HEK293T (cell line): ENCODE results near the gene ADCY6.

ENCODE experiments used
- CTCF ChIA-PET: fragments of 350-600 bp; formaldehyde crosslinking; extraction: SDS; loops from one replicate; lab custom pipeline; 2021; ENCODE audit warnings: antibody characterized with exemption, inconsistent platforms; lab: Yijun Ruan, JAX
- POLR2A ChIA-PET: fragments of 350-600 bp; formaldehyde crosslinking; extraction: SDS; loops from one replicate; lab custom pipeline; 2020; ENCODE audit warnings: antibody characterized with exemption, inconsistent platforms; lab: Yijun Ruan, JAX
- DNase-seq: peaks from one replicate; pipeline ENCODE4 v3.0.0; 2012; ENCODE audit warnings: mixed read lengths; ENCODE audit errors: extremely low spot score
- ARNT ChIP-seq: fragments of 450-650 bp; IDR thresholded peaks from 2 replicates; pipeline ENCODE4 v1.6.1; 2017; ENCODE audit warnings: mild to moderate bottlenecking
- BHLHE40 ChIP-seq: fragments of 450-650 bp; IDR thresholded peaks from 2 replicates; pipeline ENCODE4 v1.6.1; 2016; ENCODE audit warnings: mild to moderate bottlenecking, moderate library complexity, borderline replicate concordance
- CTBP1 ChIP-seq: fragments of 450-650 bp; IDR thresholded peaks from 2 replicates; pipeline ENCODE4 v1.6.1; 2016; ENCODE audit warnings: borderline replicate concordance
- ELF4 ChIP-seq: fragments of 450-650 bp; IDR thresholded peaks from 2 replicates; pipeline ENCODE4 v1.6.1; 2017; ENCODE audit warnings: antibody characterized with exemption
- FOXA1 ChIP-seq: fragments of 450-650 bp; IDR thresholded peaks from 2 replicates; pipeline ENCODE4 v1.6.1; 2016; ENCODE audit warnings: mild to moderate bottlenecking
- FOXK2 ChIP-seq: fragments of 450-650 bp; IDR thresholded peaks from 2 replicates; pipeline ENCODE4 v1.6.1; 2016; ENCODE audit warnings: mild to moderate bottlenecking
- FOXM1 ChIP-seq: fragments of 450-650 bp; IDR thresholded peaks from 2 replicates; pipeline ENCODE4 v1.6.1; 2017; ENCODE audit warnings: mild to moderate bottlenecking, borderline replicate concordance
- HDGF ChIP-seq: fragments of 450-650 bp; IDR thresholded peaks from 2 replicates; pipeline ENCODE4 v1.6.1; 2017; ENCODE audit warnings: antibody characterized with exemption, borderline replicate concordance
- L3MBTL2 ChIP-seq: fragments of 450-650 bp; conservative IDR thresholded peaks from 2 replicates; pipeline ENCODE4 v1.6.1; 2016; ENCODE audit warnings: mild to moderate bottlenecking
- LEF1 ChIP-seq: fragments of 450-650 bp; IDR thresholded peaks from 2 replicates; pipeline ENCODE4 v1.6.1; 2017; ENCODE audit warnings: mild to moderate bottlenecking, borderline replicate concordance
- NFRKB ChIP-seq: fragments of 450-650 bp; IDR thresholded peaks from 2 replicates; pipeline ENCODE4 v1.6.1; 2016; ENCODE audit warnings: mild to moderate bottlenecking, moderate library complexity
- PKNOX1 ChIP-seq: fragments of 450-650 bp; IDR thresholded peaks from 2 replicates; pipeline ENCODE4 v1.6.1; 2016
- SP1 ChIP-seq: fragments of 450-650 bp; IDR thresholded peaks from 2 replicates; pipeline ENCODE4 v1.6.1; 2017
- SUZ12 ChIP-seq: fragments of 450-650 bp; IDR thresholded peaks from 2 replicates; pipeline ENCODE4 v1.6.1; 2016; ENCODE audit warnings: mild to moderate bottlenecking
- TARDBP ChIP-seq: fragments of 450-650 bp; IDR thresholded peaks from 2 replicates; pipeline ENCODE4 v1.6.1; 2016
- ZNF384 ChIP-seq: fragments of 450-650 bp; IDR thresholded peaks from 2 replicates; pipeline ENCODE4 v1.6.1; 2016

Gene ADCY6

DNA sequence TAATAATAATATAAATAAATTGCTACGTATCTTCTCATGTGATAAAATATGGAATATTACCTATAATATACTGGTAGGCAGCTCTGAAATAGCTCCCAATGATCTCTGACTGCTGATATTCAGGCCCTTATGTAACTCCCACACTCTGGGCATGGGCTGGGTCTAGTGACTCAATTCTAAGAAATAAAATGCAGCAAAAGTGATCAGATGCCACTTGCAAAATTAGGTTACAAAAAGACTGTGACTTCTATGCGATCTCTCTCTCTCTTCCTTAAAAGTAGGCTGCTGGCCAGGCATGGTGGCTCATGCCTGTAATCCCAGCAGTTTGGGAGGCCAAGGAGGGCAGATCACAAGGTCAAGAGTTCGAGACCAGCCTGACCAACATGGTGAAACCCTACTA is 19.1 kb upstream of the ADCY6 start:
- ChIA-PET CTCF (no interaction called here), POLR2A (no interaction called here)
- no peak for DNase-seq
- no peak for TF ChIP-seq SP1

DNA sequence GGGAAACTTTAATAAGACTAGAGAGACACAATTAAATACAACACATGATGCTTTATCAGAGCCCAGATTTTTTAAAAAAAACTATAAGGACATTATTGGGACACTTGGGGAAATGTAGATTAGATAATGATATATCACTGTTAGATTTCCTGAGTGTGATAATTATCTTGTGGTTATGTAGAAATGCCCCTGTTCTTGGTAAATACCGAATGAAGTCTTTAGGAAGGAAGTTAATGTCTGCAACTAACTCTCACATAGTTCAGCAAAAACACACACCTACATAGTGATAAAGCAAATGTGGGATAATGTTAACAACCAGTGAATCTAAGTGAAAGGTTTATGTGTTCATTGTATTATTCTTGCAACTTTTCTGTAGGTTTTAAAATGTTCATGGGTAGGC is 14.8 kb upstream of the ADCY6 start:
- CTCF ChIA-PET = interaction anchor here (0.9 to 2.2 kb wide), 2 partner anchors 9 kb away, joined by 3 to 5 read pairs; no protein-coding TSS in a partner anchor
- DNase-seq = no peak
- POLR2A ChIA-PET = no interaction called here
- TF ChIP-seq ZNF384 = no peak
- no peak for TF ChIP-seq CTBP1
- no peak for TF ChIP-seq NFRKB
- TF ChIP-seq FOXM1 = no peak
- no peak for TF ChIP-seq SUZ12
- no peak for TF ChIP-seq FOXA1
- no peak for TF ChIP-seq HDGF
- no peak for TF ChIP-seq TARDBP

- CTCF ChIA-PET = no interaction called here
- TF ChIP-seq ELF4 = no peak
- no peak for TF ChIP-seq LEF1
- no peak for TF ChIP-seq FOXK2
- POLR2A ChIA-PET = no interaction called here
- no peak for DNase-seq
These were observed 12.1 kb upstream of the ADCY6 start for GRCh38 chr12:48800971-48801370.

- ChIA-PET CTCF (no interaction called here), POLR2A (no interaction called here)
- DNase-seq = no peak
- TF ChIP-seq FOXM1 (no peak), LEF1 (no peak), L3MBTL2 (no peak), FOXK2 (no peak), BHLHE40 (no peak), TARDBP (no peak), ZNF384 (no peak), CTBP1 (no peak), HDGF (no peak), SP1 (no peak), ARNT (no peak), NFRKB (no peak), FOXA1 (no peak), ELF4 (no peak), SUZ12 (no peak), PKNOX1 (no peak)
These were observed 11.6 kb upstream of the ADCY6 start for GRCh38 chr12:48800457-48800856.

DNA sequence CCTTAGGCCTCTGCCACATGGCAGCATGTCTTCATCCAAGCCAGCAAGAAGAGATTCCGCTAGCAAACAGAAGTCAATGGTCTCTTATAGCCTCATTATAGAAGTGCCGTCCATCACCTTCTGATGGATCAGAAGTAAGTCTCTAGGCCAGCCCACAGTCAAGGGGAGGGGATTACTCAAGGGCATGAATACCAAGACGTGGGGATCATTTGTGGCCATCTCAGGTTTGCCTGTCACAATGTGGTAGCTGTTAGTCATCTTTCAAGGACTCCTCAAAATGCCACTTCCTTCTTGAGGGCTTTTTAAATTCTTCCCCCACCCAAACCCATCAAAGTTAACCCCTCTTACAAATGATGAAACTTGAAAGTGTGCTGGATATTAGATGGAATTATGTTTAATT is 8.1 kb upstream of the ADCY6 start:
- ChIA-PET POLR2A (interaction anchor here (1.5 kb wide), 1 partner anchor 19 kb away, joined by 4 read pairs; no protein-coding TSS in a partner anchor), CTCF (interaction anchor here (1.2 to 4.2 kb wide), 3 partner anchors 14 to 43 kb away, joined by 4 to 42 read pairs (median 6); no protein-coding TSS in a partner anchor)
- no peak for DNase-seq
- TF ChIP-seq LEF1 (no peak), ARNT (no peak), HDGF (no peak)

DNA sequence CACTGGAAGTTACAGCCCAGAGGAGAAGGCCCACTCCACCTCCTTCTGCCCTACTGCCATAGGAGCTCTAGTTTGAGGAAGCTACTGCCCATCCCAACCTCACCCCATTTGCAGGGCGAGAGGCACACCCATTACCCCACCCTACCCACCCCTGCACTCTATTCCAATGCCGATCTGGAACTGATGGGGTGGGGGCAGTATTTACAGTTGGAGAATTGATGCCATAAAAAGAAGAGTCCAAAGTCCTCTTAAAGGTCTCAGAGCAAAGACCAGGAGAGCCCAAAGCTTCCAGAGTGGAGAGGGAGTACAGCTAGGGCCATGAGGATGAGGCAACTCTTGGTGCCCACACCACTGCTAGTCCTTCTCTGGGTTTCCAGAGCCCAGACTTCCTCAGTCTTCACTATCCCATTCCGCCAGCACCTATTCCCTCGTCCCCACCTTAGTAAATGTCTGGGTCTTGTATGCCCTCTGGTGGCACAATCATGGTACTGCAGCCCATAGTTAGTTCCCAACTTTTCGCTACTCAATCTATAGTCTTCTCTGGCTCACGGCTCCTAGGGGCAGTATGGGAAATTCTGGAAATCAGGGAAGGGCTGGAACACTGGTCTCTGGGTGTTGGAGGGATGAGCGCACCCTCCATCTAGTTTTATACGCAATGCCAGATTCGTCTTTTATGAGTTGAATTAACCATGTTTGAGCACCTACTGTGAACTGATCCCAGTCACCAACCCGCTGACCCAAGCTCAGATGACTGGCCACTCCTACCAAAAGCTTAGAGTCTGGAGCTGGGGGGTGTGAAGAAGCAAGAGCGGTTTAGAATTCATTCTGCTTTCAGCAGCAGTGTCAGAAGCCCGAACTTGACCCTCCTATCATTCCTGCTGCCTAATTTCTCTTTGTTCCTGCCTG is 6.9 kb upstream of the ADCY6 start:
- no peak for TF ChIP-seq TARDBP
- peak; percentile 92 for TF ChIP-seq ZNF384
- ChIA-PET POLR2A (interaction anchor here (1.0 to 1.5 kb wide), 4 partner anchors 20 to 114 kb away, joined by 3 to 5 read pairs (median 4); partner anchors contain the start of gene KANSL2), CTCF (interaction anchor here (0.5 to 4.2 kb wide), 7 partner anchors 9 to 49 kb away, joined by 3 to 42 read pairs (median 5); no protein-coding TSS in a partner anchor)
- peak; percentile 85 for DNase-seq

DNA sequence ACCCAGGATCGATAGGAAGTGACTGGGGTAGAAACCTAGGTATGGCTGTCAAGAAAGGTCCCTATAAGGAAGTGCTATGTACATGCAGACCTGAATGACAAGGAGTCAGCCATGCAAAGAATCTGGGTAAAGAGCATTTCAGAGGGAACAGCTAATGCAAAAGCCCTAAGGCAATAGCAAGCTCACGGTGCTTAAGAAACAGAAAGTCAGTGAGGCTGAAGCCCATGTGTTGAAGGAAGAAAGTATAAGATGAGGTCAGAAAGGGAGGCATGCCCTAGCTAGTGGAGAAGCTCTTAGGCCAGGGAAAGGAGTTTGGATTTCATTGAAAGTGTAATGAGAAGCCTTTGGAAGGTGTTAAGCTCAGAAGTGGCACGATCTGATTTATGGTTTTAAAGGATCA is 6.0 kb upstream of the ADCY6 start:
- no peak for TF ChIP-seq FOXA1
- TF ChIP-seq HDGF = no peak
- TF ChIP-seq ARNT = no peak
- no peak for TF ChIP-seq SUZ12
- no peak for TF ChIP-seq FOXK2
- 0 out of 2 replicates have a peak, but pooled peaks have one; percentile 20 for TF ChIP-seq PKNOX1
- TF ChIP-seq ELF4 = no peak
- no peak for TF ChIP-seq ZNF384
- TF ChIP-seq BHLHE40 = no peak
- ChIA-PET POLR2A (interaction anchor here (1.0 to 1.5 kb wide), 4 partner anchors 20 to 113 kb away, joined by 3 to 5 read pairs (median 4); partner anchors contain the start of gene KANSL2), CTCF (interaction anchor here (0.5 to 4.2 kb wide), 9 partner anchors 8 to 48 kb away, joined by 3 to 42 read pairs (median 4); no protein-coding TSS in a partner anchor)
- DNase-seq = no peak
